C4-2B (cell line): ENCODE data around the gene ADGRD1.

Experiments
- ZFX ChIP-seq: fragments of 450-650 bp; IDR thresholded peaks from 2 replicates; pipeline ENCODE4 v1.6.1; 2017
- TF ChIP-seq, protein P1 (sequence below): fragments of 450-650 bp; conservative IDR thresholded peaks from 2 replicates; pipeline ENCODE4 v1.5.1; 2017; ENCODE audit warnings: mild to moderate bottlenecking

DNA sequence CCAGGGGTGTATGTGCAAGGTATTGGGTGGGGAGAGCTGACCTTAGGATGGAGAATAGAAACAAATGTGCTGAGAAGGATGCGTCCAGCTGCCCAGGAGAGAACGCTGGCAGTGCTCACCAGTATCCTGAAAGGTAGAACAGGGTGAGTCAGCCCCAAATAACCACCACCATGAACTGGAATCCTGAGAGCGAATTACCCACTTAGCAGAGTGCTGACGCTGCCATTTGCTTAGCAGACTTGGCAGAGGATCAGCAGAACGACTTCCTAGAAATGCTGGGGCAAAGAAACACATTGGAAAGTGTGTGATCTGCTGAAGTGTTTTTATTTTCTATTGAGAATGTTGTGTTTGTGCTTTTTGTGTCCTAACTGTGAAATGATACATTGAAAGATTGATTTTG lies 213.6 kb downstream of the ADGRD1 start:
- TF ChIP-seq, protein P1, sequence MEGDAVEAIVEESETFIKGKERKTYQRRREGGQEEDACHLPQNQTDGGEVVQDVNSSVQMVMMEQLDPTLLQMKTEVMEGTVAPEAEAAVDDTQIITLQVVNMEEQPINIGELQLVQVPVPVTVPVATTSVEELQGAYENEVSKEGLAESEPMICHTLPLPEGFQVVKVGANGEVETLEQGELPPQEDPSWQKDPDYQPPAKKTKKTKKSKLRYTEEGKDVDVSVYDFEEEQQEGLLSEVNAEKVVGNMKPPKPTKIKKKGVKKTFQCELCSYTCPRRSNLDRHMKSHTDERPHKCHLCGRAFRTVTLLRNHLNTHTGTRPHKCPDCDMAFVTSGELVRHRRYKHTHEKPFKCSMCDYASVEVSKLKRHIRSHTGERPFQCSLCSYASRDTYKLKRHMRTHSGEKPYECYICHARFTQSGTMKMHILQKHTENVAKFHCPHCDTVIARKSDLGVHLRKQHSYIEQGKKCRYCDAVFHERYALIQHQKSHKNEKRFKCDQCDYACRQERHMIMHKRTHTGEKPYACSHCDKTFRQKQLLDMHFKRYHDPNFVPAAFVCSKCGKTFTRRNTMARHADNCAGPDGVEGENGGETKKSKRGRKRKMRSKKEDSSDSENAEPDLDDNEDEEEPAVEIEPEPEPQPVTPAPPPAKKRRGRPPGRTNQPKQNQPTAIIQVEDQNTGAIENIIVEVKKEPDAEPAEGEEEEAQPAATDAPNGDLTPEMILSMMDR = no peak
- TF ChIP-seq ZFX = no peak
